Fibroblast of the aortic adventitia (primary cell): Measurements from ENCODE around the gene ZNF316. TPM values are rescaled to one million over a fixed set of nuclear protein-coding genes. Genes with fewer than 3 reads are reported as not detected.

ENCODE experiments used
- DNase-seq: peaks from one replicate; pipeline ENCODE4 v3.0.0-alpha.2; 2010; ENCODE audit warnings: low read depth
- H3K4me3 ChIP-seq: 2 replicates; pipeline ENCODE4 v1.5.1; 2011; ENCODE audit warnings: low read depth, mild to moderate bottlenecking, control low read depth, low read length, moderate library complexity
- CTCF ChIP-seq: IDR thresholded peaks from 2 replicates; pipeline ENCODE4 v1.5.1; 2011; ENCODE audit warnings: mild to moderate bottlenecking, low read length, control low read depth, inconsistent platforms; ENCODE audit not compliant: insufficient read depth
- total RNA-seq: library from RNA; depleted of rRNA; stranded (reverse); fragments of >200 nt; gene quantifications from 2 replicates; pipeline ENCODE4 v1.2.3, GENCODE V29; 2012; ENCODE audit warnings: low replicate concordance

Gene ZNF316
- total RNA-seq, 1 donor, result 9.9 TPM

- no peak overlapping the region for H3K4me3 ChIP-seq
- DNase-seq, result no peak
- TF ChIP-seq CTCF, result no peak
These were observed 15.7 kb upstream of the ZNF316 start for GRCh38 chr7:6621195-6622133.

DNA sequence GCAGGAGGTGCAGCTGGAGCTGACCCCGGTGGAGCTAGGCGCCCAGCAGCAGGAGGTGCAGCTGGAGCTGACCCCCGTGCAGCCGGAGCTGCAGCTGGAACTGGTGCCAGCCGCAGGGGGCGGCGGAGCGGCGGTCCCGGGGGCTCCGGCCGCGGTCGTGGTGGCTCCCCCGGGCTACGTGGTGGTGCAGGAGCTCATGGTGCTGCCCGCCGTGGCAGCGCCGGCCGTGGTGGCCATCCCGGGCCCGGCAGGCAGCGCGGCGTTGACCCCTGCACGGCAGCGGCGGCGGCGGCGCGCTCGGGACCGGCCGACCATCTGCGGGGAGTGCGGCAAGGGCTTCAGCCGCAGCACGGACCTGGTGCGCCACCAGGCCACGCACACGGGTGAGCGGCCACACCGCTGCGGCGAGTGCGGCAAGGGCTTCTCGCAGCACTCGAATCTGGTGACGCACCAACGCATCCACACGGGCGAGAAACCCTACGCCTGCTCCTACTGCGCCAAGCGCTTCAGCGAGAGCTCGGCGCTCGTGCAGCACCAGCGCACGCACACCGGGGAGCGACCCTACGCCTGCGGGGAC, 14.9 kb upstream of the ZNF316 start:
- no peak overlapping the region for H3K4me3 ChIP-seq
- TF ChIP-seq CTCF, result no peak
- no peak for DNase-seq

DNA sequence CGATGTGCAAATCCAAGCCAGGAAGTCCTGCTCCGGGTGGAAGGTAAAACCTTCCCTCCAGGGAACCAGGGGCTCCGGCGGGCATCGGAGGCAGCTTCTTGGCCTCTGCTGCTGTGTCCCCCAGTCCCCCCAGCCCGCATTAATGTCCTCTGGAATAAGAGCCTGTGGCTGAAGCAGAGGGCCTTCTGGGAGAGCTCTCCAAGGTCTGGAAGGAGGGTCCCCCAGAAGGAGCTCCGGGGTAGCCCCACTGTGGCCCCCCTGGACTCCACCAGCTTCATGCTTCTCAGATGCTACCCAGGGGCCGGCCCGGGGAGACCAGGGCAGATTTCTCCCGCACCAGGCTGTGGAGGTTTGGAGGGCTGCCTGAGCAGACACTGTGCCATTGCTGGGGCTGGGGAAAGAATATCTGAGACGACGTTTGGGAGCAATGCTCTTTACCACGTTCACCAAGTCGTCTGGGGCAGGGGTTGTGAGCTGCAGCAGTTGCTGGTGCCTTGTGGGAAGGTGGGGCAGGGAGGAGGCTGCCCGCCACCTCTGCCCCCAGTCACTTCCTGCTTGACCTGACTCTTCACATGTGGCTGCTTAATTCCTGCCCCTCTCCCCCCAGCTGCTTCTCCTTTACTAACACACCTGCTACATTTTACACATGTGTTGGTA, 13.4 kb upstream of the ZNF316 start:
- TF ChIP-seq CTCF, result no peak
- DNase-seq, result no peak
- no peak overlapping the region for H3K4me3 ChIP-seq

GRCh38 chr7:6624246-6624611, 12.9 kb upstream of the ZNF316 start:
- H3K4me3 ChIP-seq, result no peak overlapping the region
- TF ChIP-seq CTCF, result no peak
- no peak for DNase-seq

GRCh38 chr7:6628045-6628444, 9.1 kb upstream of the ZNF316 start:
- no peak for TF ChIP-seq CTCF
- DNase-seq, result no peak

GRCh38 chr7:6630007-6630849, 6.9 kb upstream of the ZNF316 start:
- no peak overlapping the region for H3K4me3 ChIP-seq
- no peak for TF ChIP-seq CTCF
- no peak for DNase-seq

More at GRCh38 chr7:6628045-6628444, 9.1 kb upstream of the ZNF316 start:
- no peak overlapping the region for H3K4me3 ChIP-seq
